HG02840 (cell line): Measurements from ENCODE around the gene IGSF21.
"Not testable (repeated sequence)": the region's sequence is repeated elsewhere in the genome, so short reads cannot be mapped to it uniquely, and the experiment has no call there.

Source experiments
- ATAC-seq: cut with Tn5 transposase; IDR thresholded peaks from one replicate; pipeline ENCODE4 v1.9.1; 2021; ENCODE audit warnings: mild to moderate bottlenecking, moderate library complexity, moderate number of reproducible peaks; ENCODE audit not compliant: unreplicated experiment, low FRiP score

IGSF21 gene

DNA sequence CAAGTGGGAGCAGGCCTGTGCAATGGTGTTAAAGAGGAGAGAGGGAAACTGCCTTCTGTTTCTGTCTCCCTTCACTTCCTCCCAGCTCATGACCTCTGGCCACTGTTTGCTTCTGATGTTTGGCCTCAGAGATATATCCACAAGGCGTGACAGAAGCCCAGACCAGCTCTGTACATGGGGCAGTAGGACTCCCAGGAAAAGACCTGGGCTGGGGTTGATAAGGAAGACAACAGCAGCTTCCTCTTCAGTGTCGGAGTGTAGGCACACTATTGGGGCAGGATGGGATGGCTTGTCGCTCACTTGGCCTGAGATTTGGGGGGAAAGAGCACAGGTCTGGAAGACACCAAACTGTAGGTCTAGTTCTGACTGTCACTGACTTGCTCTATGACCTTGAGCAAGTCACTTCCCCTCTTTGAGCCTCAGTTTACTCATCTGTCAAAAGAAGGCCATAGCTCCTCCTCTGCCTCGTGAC is 305.3 kb downstream of the IGSF21 start:
- no peak for ATAC-seq

DNA sequence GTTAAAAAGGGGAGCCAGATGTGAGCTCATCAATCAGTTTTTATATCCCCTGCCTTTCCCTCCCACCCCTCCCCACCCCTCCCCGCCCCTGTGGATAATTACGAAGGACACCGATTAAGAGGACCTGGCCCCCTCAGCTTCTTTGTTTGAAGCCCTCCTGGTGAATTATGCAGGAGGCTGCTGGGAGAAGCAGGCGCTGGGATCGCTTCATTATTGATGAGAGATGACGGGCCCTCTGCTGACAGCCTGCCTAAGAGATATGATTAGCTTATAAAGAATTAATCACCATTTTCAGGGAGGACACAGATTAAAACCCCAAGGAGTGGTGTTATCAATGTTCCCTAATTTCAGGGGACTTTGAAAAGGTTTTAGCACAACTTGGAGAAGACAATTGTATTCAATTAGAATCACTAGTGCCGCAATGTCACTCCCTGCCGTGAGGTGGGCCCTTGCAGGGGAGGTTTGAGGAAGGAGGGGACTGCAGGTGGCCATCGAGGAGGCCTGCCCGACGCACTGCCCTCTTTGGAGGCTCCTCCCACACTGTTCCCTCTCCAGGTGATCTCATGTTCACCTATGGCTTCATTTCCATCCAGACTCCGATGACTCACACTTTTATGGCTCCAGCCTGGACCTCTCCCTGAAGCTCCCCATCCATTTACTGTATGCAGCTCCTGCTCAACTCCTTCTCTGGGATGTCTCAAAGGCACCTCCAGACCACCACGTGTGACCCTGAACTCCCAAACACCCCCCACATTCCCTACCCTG is 306.1 kb downstream of the IGSF21 start:
- ATAC-seq = no peak

- no peak for ATAC-seq
Measured at GRCh38 chr1:18414321-18414720, 306.7 kb downstream of the IGSF21 start.

- ATAC-seq = no peak
Measured at GRCh38 chr1:18414872-18415447, 307.4 kb downstream of the IGSF21 start.

DNA sequence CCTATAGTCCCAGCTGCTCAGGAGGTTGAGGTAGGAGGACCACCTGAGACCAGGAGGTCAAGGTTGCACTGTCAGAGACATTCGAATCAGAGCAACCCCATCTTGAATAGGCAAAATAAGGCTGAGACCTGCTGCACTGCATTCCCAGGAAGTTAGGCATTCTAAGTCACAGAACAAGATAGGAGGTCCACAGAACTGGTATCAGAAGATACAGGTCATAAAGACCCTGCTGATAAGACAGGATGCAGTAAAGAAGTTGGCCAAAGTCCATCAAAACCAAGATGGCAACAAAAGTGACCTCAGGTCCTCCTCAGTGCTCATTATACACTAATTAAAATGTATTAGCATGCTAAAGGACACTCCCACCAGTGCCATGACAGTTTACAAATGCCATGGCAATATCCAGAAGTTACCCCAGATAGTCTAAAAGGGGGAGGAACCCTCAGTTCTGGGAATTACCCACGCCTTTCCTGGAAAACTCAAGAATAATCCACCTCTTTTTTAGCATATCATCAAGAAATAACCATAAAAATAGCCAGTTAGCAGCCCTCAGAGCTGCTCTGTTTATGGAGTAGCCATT is 307.9 kb downstream of the IGSF21 start:
- no peak for ATAC-seq

DNA sequence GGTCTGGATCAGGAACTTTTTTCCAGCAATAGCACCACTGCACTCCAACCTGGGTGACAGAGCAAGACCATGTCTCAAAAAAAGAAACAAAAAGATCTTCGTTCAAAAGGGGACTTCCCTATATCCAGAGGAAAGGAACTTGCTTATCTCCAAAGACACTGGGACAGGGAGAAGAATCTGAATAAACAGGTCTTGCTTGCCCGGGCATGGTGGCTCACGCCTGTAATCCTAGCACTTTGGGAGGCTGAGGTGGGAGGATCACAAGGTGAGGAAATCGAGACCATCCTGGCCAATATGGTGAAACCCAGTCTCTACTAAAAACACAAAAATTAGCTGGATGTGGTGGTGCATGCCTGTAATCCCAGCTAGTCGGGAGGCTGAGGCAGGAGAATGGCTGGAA is 308.5 kb downstream of the IGSF21 start:
- not testable (repeated sequence) for ATAC-seq

DNA sequence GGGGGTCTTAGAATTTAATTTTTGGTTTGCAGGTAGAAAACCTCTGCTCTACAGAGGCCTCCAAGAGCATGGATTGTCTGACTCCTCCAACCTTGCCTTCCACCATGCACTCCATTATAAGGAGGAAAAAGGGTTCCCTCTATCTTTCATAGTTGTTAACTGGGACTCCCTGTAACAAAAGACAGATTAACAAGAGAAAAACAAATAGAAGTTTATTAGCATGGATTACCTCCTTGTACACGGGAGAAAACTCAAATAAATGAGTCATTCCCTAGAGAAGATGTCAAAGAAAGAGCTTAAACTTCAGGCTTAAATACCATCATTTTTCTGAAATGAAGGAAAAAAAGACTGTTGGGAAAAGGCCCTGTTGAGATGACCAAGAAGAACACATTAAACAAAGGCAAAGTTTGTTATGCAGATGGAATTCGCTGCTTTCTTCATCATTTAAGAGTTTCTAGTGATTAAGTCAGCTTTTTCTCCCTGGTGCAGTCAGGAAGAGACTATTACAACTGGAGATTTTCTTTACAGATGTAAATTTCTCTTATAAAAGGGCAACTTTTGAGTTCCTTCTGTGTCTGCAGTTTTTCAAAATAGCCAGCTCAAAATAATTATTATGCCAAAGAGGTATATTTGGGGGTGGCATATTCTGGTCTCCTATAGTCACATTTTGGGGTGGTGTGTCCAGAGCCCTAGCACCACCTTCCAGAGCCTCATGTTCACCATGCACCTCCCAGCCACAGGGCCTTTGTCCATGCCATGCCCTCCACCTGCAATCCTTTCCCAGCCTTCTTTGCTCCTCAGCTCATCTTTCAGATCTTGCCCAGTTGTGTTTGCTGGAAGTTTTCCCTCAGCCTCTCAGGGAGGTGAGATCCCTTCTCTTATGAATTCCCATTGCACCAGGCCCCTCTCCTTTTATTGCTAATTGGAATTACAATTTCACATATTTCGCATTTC is 310.0 kb downstream of the IGSF21 start:
- no peak for ATAC-seq

DNA sequence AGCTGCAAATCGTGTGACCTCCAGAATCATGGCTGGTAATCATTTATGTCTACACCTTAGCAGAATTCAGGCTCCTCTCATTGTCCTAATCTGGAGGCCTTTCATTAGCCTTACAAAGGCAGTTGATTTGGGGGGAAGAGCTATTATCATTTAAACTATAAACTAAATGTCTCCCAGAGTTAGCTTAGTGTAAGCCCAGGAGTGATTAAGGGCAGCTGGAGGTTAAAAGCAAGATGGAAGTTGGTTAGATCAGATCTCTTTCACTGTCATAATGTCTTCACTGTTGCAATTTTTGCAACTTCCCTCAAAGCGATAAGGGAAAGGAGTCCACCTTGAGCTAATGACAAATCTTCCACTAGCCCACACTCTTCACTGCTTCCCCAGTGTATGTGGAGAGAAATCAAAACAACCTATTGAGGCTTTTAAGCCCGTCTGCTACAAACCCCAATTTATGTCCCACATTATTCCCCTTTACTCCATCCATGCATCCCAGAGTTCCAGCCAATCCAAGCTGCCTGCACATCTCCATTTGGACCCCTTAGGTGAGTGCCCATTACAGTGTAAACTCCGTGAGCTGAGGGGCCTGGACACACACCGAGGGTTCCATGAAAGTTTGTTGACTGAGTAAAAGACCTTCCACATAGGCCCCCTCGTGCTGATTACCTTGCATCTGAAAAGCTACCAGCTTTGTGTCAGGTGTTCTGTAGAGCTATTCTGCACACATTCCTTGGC is 311.7 kb downstream of the IGSF21 start:
- ATAC-seq = no peak

DNA sequence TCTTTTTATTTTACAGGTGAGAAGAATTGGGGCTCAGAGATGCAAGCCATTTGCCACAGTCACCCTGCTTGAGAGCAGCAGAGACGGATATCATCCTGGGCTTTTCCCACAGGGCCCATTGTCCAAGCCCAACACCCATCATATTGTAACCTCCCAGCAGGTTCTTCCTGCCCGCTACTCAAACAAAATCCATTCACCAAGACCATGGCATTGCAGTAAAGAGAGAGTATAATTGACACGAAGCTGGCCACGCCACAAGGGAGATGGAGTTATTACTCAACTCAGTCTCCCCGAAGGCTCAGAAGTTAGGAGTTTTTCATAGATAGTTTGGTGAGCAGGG is 312.2 kb downstream of the IGSF21 start:
- no peak for ATAC-seq

DNA sequence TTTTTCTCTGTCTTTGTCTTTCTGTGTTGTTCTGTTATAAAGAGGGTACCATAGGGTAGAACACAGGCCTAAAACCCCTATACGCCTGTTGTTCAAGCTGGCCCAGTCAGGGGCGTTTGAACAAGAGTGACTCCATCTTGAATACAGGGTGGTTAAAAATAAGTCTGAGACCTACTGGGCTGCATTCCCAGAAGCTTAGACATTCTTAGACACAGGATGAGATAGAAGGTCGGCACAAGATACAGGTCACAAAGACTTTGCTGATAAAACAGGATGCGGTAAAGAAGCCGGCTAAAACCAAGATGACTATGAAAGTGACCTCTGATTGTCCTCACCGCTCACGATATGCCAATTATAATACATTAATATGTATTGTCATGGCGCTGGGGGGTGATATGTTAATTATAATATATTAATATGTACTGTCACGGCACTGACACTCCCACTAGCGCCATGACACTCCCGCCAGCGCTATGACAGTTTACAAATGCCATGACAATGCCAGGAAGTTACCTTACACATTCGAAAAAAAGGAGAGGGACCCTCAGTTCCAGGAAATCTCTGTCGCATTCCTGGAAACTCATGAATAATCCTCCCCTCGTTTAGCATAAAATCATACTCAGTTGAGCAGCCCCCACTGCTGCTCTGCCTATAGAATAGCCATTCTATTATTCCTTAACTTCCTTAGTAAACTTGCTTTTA is 314.6 kb downstream of the IGSF21 start:
- no peak for ATAC-seq

DNA sequence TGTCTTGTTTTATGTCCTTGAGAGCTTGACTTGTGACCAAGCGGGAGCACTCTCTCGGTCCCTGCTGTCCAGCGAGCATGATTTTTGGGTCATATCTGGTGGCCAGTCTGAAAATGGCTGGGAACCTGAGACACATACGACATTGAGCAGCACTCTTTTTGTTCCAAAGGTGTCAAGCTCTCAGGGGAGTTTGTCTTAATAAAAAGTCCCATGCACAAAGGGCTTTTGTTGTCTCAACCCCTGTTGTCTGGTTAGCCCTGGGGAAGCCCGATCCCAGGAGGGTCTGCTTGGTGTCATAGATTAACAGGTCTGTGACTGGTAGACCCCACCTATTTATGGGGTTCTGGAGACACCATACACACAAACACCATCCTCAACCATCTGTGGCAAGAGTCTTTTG is 315.4 kb downstream of the IGSF21 start:
- ATAC-seq = no peak

GRCh38 chr1:18426580-18426979 is 319.0 kb downstream of the IGSF21 start:
- no peak for ATAC-seq
